Activated B cell treated with CpG ODN at 0.5 μM for 24 hours (primary cell): ENCODE measurements around the gene CD207. TPM values are rescaled to one million over a fixed set of nuclear protein-coding genes. Genes with fewer than 3 reads are reported as not detected.

Experiments used
- ATAC-seq: fragments of 200-7000 bp; cut with Tn5 transposase; one replicate; pipeline ENCODE4 v1.10.0; 2021; ENCODE audit warnings: low read depth, mild to moderate bottlenecking, moderate library complexity
- CTCF ChIA-PET: fragments of 350-600 bp; sonication (Branson Sonifier 250); formaldehyde crosslinking; loops from one replicate; lab custom pipeline; 2021; ENCODE audit warnings: antibody characterized with exemption; lab: Charles Lee
- POLR2A ChIA-PET: fragments of 350-600 bp; sonication (Branson Sonifier 250); formaldehyde crosslinking; loops from one replicate; lab custom pipeline; 2021; ENCODE audit warnings: antibody characterized with exemption; lab: Charles Lee
- DNase-seq: peaks from one replicate; pipeline ENCODE4 v3.0.0; 2022
- H3K27ac Mint-ChIP-seq: one replicate; pipeline ENCODE4 v1.8.0; 2020; ENCODE audit warnings: mixed read lengths
- H3K27me3 Mint-ChIP-seq: one replicate; pipeline ENCODE4 v1.8.0; 2021; ENCODE audit warnings: mixed read lengths
- H3K36me3 Mint-ChIP-seq: one replicate; pipeline ENCODE4 v1.8.0; 2021; ENCODE audit warnings: low read depth, mixed read lengths
- H3K4me1 Mint-ChIP-seq: one replicate; pipeline ENCODE4 v1.8.0; 2021; ENCODE audit warnings: mixed read lengths
- H3K4me3 Mint-ChIP-seq: one replicate; pipeline ENCODE4 v1.8.0; 2020; ENCODE audit warnings: mild to moderate bottlenecking, mixed read lengths
- H3K9me3 Mint-ChIP-seq: one replicate; pipeline ENCODE4 v1.8.0; 2020; ENCODE audit warnings: mixed read lengths
- intact Hi-C: fragments of 100-400 bp; cut with micrococcal nuclease; formaldehyde crosslinking; loops from one replicate; pipeline ENCODE4 v1.15.1; 2024
- total RNA-seq: library from RNA; stranded (reverse); gene quantifications from 2 replicates; pipeline ENCODE4 v1.2.3, GENCODE V29; 2022
- TF ChIP-seq, protein P1 (sequence below): fragments of 200-600 bp; IDR thresholded peaks from one replicate; pipeline ENCODE4 v1.8.0; 2022; ENCODE audit warnings: antibody characterized with exemption, mild to moderate bottlenecking

The CD207 gene
- total RNA-seq, 1 donor from 2014 or later = not detected

DNA sequence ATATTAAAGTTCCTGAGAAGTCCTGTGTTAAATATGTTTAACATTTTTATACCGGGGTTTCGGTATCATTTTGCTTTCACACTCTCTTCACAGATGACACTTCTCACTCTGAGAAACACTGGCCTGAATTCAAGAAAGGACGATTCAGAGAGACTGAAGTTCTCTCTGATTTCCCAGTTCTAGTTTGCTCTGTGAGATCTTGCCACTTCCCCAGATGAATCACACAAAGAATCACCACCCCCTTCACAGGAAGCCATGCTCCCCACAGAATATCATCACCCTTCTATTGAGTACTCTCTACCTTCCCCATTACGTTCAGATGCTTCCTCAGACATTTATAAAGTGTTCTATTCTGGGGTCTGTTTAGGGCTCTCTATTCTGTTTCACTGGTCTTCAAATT is 16.1 kb upstream of the CD207 start:
- ChIA-PET CTCF (interaction anchor here (0.6 to 1.3 kb wide), 2 partner anchors 11 to 41 kb away, joined by 3 read pairs; no protein-coding TSS in a partner anchor), POLR2A (no interaction called here)
- DNase-seq (no peak), ATAC-seq (no peak)
- no peak overlapping the region for H3K4me3 Mint-ChIP-seq
- H3K27me3 Mint-ChIP-seq = peaks cover 9% of the 10 kb centered on the region
- no peak overlapping the region for H3K27ac Mint-ChIP-seq
- H3K9me3 Mint-ChIP-seq = peaks cover under 1% of the 10 kb centered on the region
- no peaks in the 10 kb centered on the region for H3K36me3 Mint-ChIP-seq
- intact Hi-C loops = no loop called here
- no peaks in the 10 kb centered on the region for H3K4me1 Mint-ChIP-seq
- TF ChIP-seq, protein P1, sequence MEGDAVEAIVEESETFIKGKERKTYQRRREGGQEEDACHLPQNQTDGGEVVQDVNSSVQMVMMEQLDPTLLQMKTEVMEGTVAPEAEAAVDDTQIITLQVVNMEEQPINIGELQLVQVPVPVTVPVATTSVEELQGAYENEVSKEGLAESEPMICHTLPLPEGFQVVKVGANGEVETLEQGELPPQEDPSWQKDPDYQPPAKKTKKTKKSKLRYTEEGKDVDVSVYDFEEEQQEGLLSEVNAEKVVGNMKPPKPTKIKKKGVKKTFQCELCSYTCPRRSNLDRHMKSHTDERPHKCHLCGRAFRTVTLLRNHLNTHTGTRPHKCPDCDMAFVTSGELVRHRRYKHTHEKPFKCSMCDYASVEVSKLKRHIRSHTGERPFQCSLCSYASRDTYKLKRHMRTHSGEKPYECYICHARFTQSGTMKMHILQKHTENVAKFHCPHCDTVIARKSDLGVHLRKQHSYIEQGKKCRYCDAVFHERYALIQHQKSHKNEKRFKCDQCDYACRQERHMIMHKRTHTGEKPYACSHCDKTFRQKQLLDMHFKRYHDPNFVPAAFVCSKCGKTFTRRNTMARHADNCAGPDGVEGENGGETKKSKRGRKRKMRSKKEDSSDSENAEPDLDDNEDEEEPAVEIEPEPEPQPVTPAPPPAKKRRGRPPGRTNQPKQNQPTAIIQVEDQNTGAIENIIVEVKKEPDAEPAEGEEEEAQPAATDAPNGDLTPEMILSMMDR = no peak

DNA sequence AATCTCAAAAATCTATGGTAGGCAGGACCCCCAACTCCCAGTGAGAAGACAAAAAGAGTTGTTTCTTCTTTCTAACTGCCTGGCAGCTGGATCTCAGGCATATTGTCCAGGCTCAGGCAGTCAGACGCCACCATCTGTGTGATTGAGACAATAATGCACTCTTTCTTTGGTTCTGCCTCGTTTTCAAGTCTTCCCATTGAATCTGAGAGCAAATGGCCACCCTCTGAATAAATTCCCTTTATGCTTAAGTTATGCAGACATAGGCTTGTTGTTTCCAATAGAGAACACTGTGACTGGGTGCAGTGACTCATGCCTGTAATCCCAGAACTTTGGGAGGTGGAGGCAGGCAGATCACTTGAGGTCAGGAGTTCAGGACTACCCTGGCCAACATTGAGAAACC is 15.3 kb upstream of the CD207 start:
- no peak overlapping the region for H3K27ac Mint-ChIP-seq
- peaks cover 10% of the 10 kb centered on the region for H3K27me3 Mint-ChIP-seq
- CTCF ChIA-PET = no interaction called here
- H3K36me3 Mint-ChIP-seq = no peaks in the 10 kb centered on the region
- intact Hi-C loops = no loop called here
- H3K4me1 Mint-ChIP-seq = no peaks in the 10 kb centered on the region
- no peak overlapping the region for H3K4me3 Mint-ChIP-seq
- ATAC-seq = no peak
- DNase-seq = no peak
- H3K9me3 Mint-ChIP-seq = peaks cover 5% of the 10 kb centered on the region
- TF ChIP-seq, protein P1 = no peak
- POLR2A ChIA-PET = no interaction called here

DNA sequence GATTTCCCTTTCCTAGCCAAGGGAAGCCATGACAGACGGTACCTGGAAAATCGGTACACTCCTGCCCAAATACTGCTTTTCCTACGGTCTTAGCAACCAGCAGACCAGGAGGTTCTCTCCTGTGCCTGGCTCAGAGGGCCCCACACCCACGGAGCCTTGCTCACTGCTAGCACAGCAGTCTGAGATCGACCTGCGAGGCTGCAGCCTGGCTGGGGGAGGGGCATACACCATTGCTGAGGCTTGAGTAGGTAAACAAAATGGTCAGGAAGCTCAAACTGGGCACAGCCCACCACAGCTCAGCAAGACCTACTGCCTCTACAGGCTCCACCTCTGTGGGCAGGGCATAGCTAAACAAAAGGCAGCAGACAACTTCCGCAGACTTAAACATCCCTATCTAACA is 6.8 kb upstream of the CD207 start:
- peaks cover 23% of the 10 kb centered on the region for H3K27me3 Mint-ChIP-seq
- H3K27ac Mint-ChIP-seq = no peak overlapping the region
- H3K36me3 Mint-ChIP-seq = no peaks in the 10 kb centered on the region
- intact Hi-C loops = no loop called here
- ChIA-PET POLR2A (no interaction called here), CTCF (no interaction called here)
- no peak for DNase-seq
- H3K4me1 Mint-ChIP-seq = no peaks in the 10 kb centered on the region
- ATAC-seq = no peak
- TF ChIP-seq, protein P1 = no peak
- H3K9me3 Mint-ChIP-seq = peaks cover 5% of the 10 kb centered on the region
- no peak overlapping the region for H3K4me3 Mint-ChIP-seq

DNA sequence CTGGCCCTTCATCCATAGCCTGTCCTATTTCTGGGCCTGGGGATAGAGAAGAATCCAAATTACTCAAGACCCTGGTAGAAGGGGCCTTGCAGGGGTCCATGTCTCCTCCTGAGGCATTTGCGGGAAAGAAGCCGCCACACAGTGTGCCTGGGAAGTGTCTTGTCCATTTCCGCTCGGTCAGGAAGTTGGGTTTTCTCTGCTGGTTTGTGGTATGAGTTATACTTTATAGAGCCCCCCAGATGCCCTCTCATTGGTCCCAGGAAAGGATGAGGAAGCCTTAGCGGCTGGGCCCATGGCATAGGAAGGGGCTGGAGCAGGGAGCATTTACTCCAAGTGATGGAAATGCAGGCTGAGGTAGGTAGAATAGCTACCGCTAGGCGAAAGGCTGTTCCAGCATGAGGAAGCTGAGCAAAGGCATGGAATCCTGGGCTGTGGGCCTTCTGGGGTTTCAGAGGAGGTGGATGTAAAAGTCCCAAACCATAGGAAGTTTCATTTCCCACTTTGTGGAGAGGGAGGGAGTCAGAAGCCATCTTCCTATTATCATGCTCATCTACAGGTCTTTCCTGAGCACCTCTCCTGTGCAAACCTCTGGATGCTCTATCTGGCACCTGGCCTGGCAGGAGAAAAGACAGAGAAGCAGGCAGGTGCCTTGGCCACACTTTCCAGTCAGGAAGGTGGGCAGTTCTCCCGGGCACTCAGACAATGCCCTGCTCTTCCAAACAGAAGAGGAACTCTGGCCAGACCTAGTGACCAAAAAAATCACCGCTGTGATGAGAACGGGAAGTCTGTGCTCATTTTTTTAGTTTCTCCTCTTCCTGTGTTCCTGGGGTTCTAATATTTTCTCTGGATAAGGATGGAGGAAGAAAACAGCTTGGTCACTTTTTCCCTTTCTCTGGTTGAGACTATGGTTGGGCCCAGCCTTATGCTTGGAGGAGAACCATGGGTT is 2.6 kb upstream of the CD207 start:
- Mint-ChIP-seq H3K27ac (no peak overlapping the region), H3K36me3 (no peaks in the 10 kb centered on the region), H3K4me3 (no peak overlapping the region), H3K27me3 (peaks cover 14% of the 10 kb centered on the region), H3K4me1 (no peaks in the 10 kb centered on the region), H3K9me3 (no peaks in the 10 kb centered on the region)
- ChIA-PET POLR2A (no interaction called here), CTCF (no interaction called here)
- ATAC-seq = no peak
- intact Hi-C loops = no loop called here
- DNase-seq = no peak
- TF ChIP-seq, protein P1 = no peak

DNA sequence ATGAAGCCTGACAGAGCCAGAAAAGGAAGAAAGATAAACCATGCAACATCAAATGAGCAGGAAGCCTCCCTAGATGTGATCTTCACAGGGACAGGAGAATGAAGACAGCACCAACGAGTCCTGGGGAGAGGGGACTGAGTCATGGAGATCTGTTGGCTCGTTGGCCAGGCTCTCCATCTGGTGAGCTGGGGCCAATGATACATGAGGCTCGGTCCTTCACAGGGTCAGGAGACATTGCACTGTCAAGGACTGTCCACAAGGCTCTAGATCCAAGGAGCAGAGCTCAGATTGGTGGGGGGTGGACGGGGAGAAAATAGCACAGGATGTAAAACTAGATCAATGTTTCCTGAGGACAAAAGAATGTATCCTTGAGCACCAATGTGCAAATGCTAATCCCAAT is 735 bp downstream of the CD207 start:
- H3K4me3 Mint-ChIP-seq = no peak overlapping the region
- no peak overlapping the region for H3K27ac Mint-ChIP-seq
- DNase-seq = no peak
- no peaks in the 10 kb centered on the region for H3K4me1 Mint-ChIP-seq
- H3K36me3 Mint-ChIP-seq = no peaks in the 10 kb centered on the region
- intact Hi-C loops = no loop called here
- no peak for ATAC-seq
- TF ChIP-seq, protein P1 = no peak
- CTCF ChIA-PET = no interaction called here
- POLR2A ChIA-PET = no interaction called here
- peaks cover 12% of the 10 kb centered on the region for H3K27me3 Mint-ChIP-seq
- no peaks in the 10 kb centered on the region for H3K9me3 Mint-ChIP-seq
